8988T (cell line): Measurements from ENCODE around the gene ANXA6.
A peak's percentile ranks its signal among the peaks of the same experiment; 100 is the strongest.
"Not testable (repeated sequence)": the region's sequence is repeated elsewhere in the genome, so short reads cannot be mapped to it uniquely, and the experiment has no call there.

Experiments
- DNase-seq: peaks from one replicate; pipeline ENCODE4 v3.0.0; 2011

Gene ANXA6

GRCh38 chr5:151157426-151158286 lies at the start of gene ANXA6:
TSS of gene ANXA6 (minus strand) at chr5:151157779. CDS start at chr5:151147901, 9,878 bp downstream.
- DNase-seq: peak; percentile 93

DNA sequence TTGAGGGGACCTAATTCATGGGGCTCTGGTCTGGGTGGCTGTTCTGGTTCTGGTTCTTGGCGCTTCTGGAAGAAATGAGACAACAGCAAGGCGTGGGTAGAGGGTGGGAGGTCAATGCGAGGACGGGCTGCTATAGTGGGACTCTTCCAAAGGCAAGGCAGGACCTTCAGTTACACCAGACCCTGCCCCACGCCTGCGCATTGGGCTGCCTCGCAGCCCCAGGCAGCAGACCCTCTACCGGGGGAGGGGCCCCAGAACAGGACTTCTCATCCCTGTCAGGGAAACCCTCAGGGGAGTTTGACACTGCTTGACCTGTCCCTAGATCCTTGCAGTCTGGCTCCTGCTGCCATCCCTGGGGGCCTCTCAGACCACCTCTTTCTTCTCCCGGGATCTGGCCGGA lies 47.8 kb upstream of the ANXA6 start:
- no peak for DNase-seq

- no peak for DNase-seq
Observed at GRCh38 chr5:151204051-151204450, 46.5 kb upstream of the ANXA6 start.

DNA sequence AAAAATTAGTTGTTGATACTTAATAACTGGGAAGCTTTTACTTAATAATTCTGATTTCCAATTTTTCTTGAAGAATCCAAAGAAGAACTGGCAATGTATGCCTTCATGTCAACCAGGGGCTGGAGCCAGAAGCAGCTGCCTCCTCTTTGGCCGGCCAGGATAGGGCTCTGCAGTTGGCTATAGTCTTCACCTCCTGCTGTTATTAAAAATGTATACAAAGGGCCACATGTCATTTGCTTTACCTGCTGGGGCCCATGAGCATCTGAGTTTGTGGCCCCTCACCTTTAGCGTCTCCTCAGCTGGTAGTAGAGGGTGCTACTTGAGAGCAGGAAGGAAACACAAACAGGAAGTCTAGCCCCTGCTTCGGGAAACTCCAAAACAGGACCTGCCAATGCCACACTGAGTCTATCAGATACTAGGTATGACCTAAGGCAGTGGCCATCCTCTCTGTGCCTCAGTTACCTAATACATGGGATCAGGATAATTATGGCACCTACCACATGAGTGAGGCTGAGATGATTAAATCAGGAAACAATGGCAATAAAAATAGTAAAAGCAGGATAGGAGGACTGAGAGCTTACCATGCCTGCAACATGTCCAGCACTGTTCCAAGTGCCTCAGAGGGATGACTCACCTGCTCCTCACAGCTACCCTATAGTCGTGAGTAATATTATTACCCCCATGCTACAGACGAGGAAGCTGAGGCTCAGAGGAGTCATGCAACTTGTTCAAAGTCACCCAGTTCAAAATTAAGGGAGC lies 45.0 kb upstream of the ANXA6 start:
- no peak for DNase-seq

DNA sequence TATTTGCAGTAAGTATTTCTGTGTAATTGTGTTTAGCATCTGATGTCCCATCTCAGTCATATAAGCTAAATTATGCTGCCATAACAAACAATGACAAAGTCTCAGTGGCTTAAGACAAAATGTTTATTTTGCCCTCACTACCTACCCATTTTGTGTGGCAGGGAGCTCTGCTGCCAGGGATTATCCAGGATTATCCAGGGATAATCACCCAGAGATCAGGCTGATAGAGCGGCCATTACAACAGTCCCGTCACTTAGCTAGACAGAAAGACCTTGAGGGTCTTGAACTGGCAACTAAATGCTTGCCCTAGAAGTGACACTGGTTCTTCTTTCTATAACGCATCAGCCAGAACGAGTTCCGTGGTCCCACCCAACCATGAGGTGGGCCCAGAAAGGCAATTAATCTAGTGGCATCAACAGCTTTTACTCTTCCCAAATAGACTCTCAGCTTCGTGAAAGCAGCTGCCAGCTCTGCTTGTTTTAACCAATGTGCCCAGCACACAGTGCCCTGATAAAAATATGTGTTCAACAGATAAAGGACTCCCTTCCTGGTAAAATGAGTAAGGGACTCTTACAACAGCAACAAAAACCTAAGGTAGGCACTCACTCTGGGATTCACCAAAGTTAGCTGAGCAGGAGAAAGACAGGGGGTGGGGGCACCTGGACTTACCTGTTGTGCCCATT lies 43.5 kb upstream of the ANXA6 start:
- DNase-seq: no peak

DNA sequence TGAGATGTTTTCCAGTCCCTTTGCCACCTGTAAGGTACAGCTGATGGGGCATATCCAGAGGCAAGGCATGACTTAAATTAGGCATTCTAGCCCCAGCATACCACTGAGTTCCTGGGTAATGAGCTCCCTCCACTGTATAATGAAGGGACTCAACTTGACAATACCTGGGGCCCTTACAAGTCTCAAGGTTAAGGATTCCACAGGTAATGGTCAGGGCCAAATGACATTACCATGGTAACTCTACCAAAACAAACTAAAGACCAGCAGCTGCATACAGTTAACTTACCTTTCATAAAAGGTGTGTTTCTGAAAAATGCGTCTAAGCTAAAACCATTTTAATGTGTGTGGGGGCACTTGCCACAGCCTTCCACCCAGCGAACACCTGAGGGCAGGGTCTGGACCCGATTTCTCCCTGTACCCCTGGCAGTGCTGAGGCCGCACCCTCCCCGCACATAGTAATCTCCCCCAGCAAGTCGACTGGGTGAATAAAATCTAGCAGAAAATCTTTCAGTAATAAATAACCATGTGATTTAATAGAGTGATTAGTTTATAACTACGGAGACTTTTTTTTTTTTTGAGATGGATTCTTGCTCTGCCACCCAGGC lies 42.1 kb upstream of the ANXA6 start:
- no peak for DNase-seq

GRCh38 chr5:151198861-151199260 lies 41.3 kb upstream of the ANXA6 start:
- DNase-seq: no peak

DNA sequence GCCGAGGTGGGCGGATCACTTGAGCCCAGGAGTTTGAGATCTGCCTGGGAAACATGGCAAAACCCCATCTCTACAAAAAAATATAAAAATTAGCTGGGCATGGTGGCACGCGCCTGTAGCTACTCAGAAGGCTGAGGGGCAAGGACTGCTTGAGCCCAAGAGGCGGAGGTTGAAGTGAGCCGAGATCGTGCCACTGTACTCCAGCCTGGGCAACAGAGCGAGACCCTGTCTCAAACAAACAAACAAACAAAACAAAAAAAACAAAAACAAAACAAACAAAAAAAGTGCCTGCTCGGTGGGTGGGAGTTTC lies 39.7 kb upstream of the ANXA6 start:
- DNase-seq: not testable (repeated sequence)

DNA sequence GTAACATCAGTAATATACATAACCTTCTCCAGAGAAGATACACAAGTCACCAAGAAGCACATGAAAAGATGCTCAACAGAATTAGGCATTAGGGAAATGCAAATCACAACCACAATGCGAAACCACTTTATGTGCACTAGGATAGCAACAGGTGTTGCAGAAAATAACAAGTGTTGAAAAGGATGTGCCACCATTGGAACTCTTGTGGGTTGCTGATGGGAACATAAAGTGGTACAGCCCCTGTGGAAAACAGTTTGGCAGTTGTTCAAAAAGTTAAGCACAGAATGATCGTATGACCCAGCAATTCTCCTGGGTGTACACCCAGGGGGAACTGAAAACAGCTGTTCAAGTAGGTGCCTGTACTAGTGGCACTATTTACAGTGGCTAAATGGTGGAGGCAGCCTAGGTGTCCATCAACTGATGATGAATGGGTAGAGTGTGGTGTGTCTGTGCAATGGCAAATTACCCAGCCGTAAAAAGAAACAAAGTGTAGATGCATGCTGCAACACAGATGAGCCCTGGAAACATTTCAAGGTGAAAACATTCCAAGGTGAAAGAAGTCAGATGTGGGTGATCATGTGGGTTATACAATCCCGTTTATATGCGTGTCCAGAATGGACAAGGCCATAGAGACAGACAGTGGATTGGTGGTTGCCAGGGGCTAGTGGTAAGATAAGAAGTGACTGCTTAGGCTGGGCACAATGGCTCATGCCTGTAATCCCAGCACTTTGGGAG lies 39.1 kb upstream of the ANXA6 start:
- no peak for DNase-seq

GRCh38 chr5:151195622-151196021 lies 38.0 kb upstream of the ANXA6 start:
- DNase-seq: no peak

- DNase-seq: no peak
Observed at GRCh38 chr5:151192626-151193025, 35.0 kb upstream of the ANXA6 start.

- DNase-seq: no peak
Observed at GRCh38 chr5:151191661-151192060, 34.1 kb upstream of the ANXA6 start.

GRCh38 chr5:151189151-151189550 lies 31.6 kb upstream of the ANXA6 start:
- no peak for DNase-seq

DNA sequence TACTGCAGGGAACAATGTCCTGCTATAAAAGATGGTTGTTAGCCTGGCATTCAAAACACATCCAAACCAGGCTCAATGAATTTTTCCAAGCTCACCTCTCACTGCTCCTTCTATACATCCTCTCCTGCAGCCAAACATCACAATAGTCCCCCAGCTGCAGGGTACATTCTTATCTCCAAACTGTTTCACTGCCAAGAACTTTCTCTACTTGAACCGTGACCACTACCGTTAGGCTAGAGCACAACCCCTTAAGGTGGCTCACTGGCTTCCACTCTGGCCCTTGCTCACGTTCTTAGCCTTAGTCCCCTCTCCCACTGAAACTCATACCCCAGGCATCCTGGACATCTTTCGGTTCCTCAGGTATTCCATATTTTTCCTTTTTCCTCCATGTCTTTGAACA lies 29.0 kb upstream of the ANXA6 start:
- no peak for DNase-seq

- DNase-seq: no peak
Observed at GRCh38 chr5:151186052-151186451, 28.5 kb upstream of the ANXA6 start.

DNA sequence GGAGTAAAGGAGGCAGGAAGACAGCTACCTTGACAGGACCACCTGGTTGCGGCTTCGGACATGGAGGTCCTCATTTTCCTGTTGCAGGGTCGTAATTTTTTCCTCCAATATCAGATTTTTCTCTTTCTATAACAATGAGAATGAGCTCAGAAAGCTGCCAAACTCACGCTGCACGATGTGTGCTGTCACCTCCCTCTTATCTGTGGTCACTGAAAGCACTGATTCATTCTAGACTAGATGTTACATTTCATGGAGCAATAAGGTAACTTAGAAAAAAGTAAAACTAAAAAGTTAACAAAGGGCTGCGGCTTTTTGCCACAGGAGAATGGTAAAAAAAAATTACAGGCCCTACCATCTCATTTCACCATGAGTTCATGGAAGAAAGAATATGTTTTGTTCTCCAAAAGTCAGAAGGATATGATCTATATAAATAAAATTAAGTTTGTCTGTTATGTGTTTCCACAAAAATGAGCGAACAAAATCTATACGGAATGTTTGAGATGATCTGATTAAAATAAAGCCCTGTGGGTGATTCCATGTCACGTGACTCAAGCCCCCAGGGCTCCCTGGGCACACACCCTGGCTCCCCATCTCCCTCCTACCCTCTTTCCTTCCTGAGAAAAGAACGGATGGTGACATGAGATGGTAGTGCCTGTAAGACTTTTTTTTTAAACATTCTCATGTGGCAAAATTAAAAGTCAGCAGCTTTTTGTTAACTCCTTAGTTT lies 26.9 kb upstream of the ANXA6 start:
- DNase-seq: no peak

DNA sequence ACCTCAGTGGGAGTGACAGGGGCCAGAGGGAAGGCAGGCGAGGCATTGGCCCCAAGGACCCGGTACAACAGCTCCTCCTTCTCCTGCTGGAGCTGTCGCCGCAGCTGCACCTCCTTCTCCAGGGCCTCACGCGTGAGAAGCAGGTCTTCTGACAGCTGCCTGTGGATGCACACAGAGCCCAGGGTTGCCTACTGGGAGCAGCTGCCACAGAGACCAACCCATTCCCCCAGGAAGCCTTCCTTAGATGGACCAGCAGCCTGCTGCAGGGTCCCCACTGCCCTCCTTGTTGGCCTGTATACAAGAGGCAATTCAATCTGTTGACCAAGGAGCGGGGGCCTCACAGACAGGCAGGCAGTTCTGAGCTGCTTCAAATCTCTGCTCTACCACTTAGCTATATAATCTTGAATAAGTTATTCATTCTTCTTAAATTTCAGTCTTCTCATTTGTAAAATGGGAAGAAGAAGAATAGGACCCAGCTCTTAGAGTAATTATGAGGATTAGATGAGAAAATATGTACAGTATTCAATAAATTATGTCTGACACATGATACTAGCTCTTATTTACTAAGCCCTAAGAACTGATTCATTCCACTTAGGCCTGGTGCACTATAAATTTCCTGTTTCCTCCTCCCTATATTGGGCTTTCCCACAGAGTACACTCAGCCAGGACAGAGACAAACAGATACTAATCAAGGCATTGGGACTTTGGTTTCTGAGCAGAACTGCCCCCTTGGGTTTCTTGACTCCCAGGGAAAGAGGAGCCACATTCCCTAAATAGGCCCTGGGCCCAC lies 26.1 kb upstream of the ANXA6 start:
- no peak for DNase-seq

- DNase-seq: no peak
Observed at GRCh38 chr5:151182976-151183375, 25.4 kb upstream of the ANXA6 start.

GRCh38 chr5:151182524-151182900 lies 24.9 kb upstream of the ANXA6 start:
- DNase-seq: no peak

DNA sequence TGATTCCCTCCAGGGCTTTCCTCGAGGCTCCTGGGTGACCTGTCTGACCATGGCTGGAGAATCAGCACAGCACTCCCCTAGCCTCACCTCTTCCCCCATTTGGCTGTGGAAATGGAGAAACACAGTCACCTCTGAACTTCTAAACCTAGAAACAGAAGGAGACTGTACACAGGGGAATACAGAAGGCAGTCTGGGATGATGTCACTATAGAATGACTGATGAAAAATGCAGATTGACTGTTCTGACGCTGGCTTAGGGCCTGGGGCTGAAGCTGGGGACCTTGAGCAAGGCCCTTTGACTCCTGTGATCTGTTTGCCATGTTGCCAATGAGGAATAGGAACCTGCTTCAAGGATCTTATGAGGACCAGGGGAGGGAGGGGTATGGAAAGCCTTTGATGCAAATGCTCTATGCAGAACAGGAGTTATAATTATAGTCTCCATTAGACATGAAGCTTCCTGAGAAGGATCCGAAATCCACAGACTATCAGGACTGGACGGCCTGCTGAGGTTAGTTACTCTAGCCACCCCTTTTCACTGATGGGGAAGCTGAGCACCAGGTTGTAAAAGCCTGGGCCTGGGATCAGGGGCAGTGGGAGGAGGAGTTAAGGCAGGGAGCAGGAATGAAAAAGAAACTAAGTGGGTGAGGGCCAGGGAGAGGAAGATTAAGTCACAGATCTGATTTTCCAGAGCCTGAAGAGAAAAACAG lies 24.4 kb upstream of the ANXA6 start:
- DNase-seq: no peak

DNA sequence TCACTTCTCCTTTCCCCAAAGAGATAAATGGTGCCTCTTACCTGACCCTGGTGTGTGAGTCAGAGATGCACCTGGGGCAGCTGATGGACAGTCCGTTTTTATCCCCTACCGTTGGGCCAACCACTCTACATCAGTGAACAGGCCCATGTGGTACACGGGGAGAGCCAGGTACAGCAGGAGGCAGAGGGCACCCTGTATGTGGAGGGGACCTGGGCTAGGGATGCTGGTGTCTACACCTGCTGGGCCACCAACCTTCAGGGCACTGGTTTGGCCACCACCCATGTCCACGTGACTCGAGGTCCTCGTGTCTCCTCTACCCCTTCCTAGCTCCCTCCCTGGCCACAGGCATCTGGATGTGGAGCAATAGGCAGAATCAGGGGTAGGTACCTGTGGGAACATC lies 22.7 kb upstream of the ANXA6 start:
- DNase-seq: no peak
